Transverse colon (tissue), 4 donors: ENCODE measurements around the gene RPS6KA4.

Source experiments
- EP300 ChIP-seq: sonication (generic); formaldehyde crosslinking; IDR thresholded peaks from one replicate; pipeline ENCODE4 v1.6.1; 2017; ENCODE audit warnings: antibody characterized with exemption, low read depth
- POLR2A ChIP-seq: fragments of 450-650 bp; IDR thresholded peaks from one replicate; pipeline ENCODE4 v1.6.1; 2016; ENCODE audit warnings: antibody characterized with exemption, mild to moderate bottlenecking, moderate library complexity
- POLR2AphosphoS5 ChIP-seq, 3 donors: sonication (generic); formaldehyde crosslinking; IDR thresholded peaks; one replicate each; pipeline ENCODE4 v1.6.1; 2016; ENCODE audit warnings: antibody characterized with exemption in 3 of 3
- TF ChIP-seq, protein P1 (sequence below), 5 experiments: fragments of 200-600 bp in 3 of 5; fragments of 450-650 bp in 2 of 5; sonication (generic) in 3 of 5; IDR thresholded peaks; 1 replicate in 2 of 5; 2 replicates in 3 of 5; pipeline ENCODE4 v1.5.1; 2016 to 2017; ENCODE audit warnings: antibody characterized with exemption in 5 of 5, inconsistent platforms in 3 of 5, mild to moderate bottlenecking in 2 of 5, moderate library complexity in 1 of 5

DNA sequence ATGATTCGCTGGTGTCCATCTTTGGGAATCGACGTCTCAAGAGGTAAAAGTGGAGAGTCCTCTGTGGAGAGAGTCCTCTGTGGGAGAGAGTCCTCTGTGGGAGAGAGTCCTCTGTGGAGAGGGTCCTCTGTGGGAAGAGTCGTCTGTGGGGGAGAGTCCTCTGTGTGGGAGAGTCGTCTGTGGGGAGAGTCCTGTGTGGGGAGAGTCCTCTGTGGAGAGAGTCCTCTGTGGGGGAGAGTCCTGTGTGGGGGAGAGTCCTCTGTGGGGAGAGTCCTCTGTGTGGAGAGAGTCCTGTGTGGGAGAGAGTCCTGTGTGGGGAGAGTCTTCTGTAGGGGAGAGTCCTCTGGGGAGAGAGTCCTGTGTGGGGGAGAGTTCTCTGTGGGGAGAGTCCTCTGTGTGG is 37.9 kb upstream of the RPS6KA4 start:
- TF ChIP-seq, protein P1, sequence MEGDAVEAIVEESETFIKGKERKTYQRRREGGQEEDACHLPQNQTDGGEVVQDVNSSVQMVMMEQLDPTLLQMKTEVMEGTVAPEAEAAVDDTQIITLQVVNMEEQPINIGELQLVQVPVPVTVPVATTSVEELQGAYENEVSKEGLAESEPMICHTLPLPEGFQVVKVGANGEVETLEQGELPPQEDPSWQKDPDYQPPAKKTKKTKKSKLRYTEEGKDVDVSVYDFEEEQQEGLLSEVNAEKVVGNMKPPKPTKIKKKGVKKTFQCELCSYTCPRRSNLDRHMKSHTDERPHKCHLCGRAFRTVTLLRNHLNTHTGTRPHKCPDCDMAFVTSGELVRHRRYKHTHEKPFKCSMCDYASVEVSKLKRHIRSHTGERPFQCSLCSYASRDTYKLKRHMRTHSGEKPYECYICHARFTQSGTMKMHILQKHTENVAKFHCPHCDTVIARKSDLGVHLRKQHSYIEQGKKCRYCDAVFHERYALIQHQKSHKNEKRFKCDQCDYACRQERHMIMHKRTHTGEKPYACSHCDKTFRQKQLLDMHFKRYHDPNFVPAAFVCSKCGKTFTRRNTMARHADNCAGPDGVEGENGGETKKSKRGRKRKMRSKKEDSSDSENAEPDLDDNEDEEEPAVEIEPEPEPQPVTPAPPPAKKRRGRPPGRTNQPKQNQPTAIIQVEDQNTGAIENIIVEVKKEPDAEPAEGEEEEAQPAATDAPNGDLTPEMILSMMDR (IDR thresholded peaks at IDR 0.05) = no peak
- TF ChIP-seq POLR2A = no peak
- TF ChIP-seq EP300 = no peak
- no peak for TF ChIP-seq POLR2AphosphoS5 (IDR thresholded peaks at IDR 0.05)
